ENCODE measurements around the gene RAB25.

The RAB25 gene

GRCh38 chr1:156080863-156081179 is 19.9 kb downstream of the RAB25 start:
- DNase-seq: no peak

- no peak for DNase-seq
Observed at GRCh38 chr1:156081180-156081916, 20.4 kb downstream of the RAB25 start.

- DNase-seq: no peak
Observed at GRCh38 chr1:156081917-156082308, 21.0 kb downstream of the RAB25 start.

GRCh38 chr1:156082309-156083091 is 21.5 kb downstream of the RAB25 start, which contains the start of gene MEX3A:
Gene MEX3A, minus strand, starts transcription at chr1:156082465. Its CDS starts 467 bp downstream, at chr1:156081998.
- peak; percentile 65 for DNase-seq

- DNase-seq: no peak
Observed at GRCh38 chr1:156083800-156084790, 23.1 kb downstream of the RAB25 start.

- DNase-seq: no peak
Observed at GRCh38 chr1:156086256-156086662, 25.3 kb downstream of the RAB25 start.

- DNase-seq: no peak
Observed at GRCh38 chr1:156089704-156090103, 28.7 kb downstream of the RAB25 start.

- no peak for DNase-seq
Observed at GRCh38 chr1:156090138-156090839, 29.3 kb downstream of the RAB25 start.

- DNase-seq: peak; percentile 90
Observed at GRCh38 chr1:156090840-156091188, 29.9 kb downstream of the RAB25 start.

- DNase-seq: no peak
Observed at GRCh38 chr1:156091610-156092009, 30.6 kb downstream of the RAB25 start.

- no peak for DNase-seq
Observed at GRCh38 chr1:156095906-156096508, 35.0 kb downstream of the RAB25 start.

- DNase-seq: peak; percentile 93
Observed at GRCh38 chr1:156096640-156097391, 35.9 kb downstream of the RAB25 start.

GRCh38 chr1:156097499-156098178 is 36.7 kb downstream of the RAB25 start:
- no peak for DNase-seq

- DNase-seq: no peak
Observed at GRCh38 chr1:156098784-156099183, 37.8 kb downstream of the RAB25 start.

GRCh38 chr1:156099282-156099681 is 38.3 kb downstream of the RAB25 start:
- DNase-seq: no peak

GRCh38 chr1:156100205-156100995 is 39.4 kb downstream of the RAB25 start:
- no peak for DNase-seq

- DNase-seq: no peak
Observed at GRCh38 chr1:156101880-156102279, 40.9 kb downstream of the RAB25 start.

GRCh38 chr1:156102633-156103511 is 41.9 kb downstream of the RAB25 start:
- DNase-seq: no peak

- peak; percentile 46 for DNase-seq
Observed at GRCh38 chr1:156103521-156103947, 42.6 kb downstream of the RAB25 start.

All from CD4-positive, alpha-beta T cell treated with Interleukin-10 for 1 hour (primary cell).